Measurements from ENCODE around the gene PANK3.
"Not testable (repeated sequence)": the region's sequence is repeated elsewhere in the genome, so short reads cannot be mapped to it uniquely, and the experiment has no call there.

The PANK3 gene

DNA sequence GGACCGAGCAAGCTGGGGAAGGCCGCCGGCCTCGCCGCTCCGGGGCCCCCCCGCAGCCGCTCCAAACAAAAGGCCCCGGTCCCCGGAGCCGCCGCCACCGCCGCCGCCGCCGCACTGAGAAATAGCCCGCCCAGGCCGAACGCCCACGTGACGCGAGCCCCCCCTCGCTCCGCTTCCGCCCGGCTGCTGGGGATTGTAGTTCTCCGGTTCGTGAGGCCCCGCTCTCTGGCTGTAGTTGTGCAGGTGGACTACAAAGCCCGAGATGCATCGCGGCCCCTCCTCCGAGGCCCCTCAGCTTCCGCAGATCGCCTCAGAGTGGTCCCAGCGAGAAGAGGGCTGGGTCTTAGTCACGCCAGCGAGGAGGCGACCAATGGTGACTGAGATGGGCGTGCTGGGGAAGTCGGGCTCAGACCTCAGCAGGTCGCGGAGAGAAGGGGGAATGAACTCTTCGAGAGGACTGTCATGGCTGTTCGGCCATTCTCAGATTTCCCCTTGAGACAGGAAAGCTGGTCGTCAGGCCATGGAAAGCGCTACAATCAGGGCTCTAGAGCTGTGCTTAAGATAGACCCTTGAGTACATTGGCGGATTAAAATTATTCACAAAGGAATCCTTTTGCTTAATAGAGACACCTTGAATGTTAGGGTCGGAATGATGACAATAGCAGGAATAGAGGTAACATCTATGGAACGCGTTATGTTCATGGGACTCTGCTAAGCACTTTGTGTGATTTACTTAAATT lies 489 bp upstream of the PANK3 start:
- ATAC-seq, result peak; percentile 98
- H3K4me1 Mint-ChIP-seq, result peaks cover 43% of the 10 kb centered on the region
- DNase-seq (ENCODE audit: low spot score in 2 of 2), result peak; percentile 91 to 98
- H3K9me3 Mint-ChIP-seq, result no peaks in the 10 kb centered on the region
- peak overlapping the region; percentile 76 for H3K4me3 Mint-ChIP-seq
- peaks cover 18% of the 10 kb centered on the region for H3K36me3 Mint-ChIP-seq
- peak overlapping the region; percentile 95 for H3K27ac Mint-ChIP-seq

DNA sequence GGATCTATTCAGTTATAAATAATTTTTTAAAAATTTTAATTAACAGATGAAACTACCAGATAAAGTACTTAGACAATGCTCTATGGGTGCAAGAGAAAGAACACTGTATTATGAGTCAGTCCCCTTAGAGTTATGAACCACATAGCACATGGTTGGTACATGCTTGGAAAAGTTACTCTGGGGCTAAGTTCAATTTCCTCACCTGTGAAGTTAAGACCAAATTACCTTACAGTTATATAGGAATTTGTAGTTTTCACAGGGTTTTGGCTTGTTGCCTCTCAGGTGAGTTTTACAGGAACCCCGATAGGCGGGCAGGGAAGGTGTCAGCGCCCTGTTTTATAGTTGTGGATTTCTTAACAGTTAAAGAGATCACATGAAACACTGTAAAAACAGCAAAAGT lies 1.2 kb downstream of the PANK3 start:
- H3K36me3 Mint-ChIP-seq, result peaks cover 18% of the 10 kb centered on the region
- ATAC-seq, result no peak
- H3K4me1 Mint-ChIP-seq, result peaks cover 43% of the 10 kb centered on the region
- peak overlapping the region; percentile 76 for H3K4me3 Mint-ChIP-seq
- peak overlapping the region; percentile 95 for H3K27ac Mint-ChIP-seq
- no peak for DNase-seq (ENCODE audit: low spot score in 2 of 2)
- no peaks in the 10 kb centered on the region for H3K9me3 Mint-ChIP-seq

DNA sequence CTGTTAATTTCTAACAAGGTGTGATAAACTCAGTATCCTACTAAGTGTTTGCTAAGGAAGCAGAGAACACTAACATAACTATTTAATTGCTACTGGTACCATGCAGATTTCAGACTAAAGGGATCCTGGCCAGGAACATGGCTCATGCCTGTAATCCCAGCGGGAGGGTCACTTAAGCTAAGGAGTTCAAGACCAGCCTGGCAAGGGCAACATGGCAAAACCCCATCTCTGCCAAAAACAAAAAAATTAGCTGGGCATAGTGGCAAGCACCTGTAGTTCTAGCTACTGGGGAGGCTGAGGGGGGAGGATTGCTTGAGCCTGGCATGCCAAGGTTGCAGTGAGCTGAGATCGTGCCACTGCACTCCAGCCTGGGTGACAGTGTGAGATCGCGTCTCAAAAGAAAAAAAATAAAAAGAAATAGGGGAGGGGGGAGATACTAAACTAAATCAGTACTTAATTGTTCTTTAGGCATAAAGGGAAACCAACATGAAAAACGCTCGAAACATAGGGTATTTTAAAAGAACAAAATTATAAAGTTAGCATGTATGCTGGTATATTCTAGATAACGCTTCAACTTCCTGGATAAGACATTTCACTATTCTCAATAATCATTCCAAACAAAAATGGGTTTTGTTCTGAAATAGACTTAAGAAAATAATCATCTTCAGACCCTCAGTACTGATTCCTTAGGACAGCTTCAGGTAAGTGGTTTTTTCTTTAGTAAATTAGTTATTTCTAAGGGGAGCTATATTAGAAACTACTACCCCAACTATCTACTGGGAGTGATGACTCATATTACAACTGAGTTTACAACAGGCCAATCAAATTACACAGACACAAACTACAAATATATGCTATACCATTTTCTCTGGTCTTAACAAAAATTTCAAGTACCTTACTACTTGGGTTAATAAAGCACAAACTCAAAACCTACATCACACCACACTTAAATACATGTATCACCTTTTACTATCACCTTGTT lies 3.5 kb downstream of the PANK3 start:
- Mint-ChIP-seq H3K36me3 (peaks cover 29% of the 10 kb centered on the region), H3K9me3 (no peaks in the 10 kb centered on the region), H3K27ac (no peak overlapping the region), H3K4me3 (no peak overlapping the region), H3K4me1 (peaks cover 53% of the 10 kb centered on the region)
- DNase-seq (ENCODE audit: low spot score in 2 of 2) (no peak), ATAC-seq (no peak)

DNA sequence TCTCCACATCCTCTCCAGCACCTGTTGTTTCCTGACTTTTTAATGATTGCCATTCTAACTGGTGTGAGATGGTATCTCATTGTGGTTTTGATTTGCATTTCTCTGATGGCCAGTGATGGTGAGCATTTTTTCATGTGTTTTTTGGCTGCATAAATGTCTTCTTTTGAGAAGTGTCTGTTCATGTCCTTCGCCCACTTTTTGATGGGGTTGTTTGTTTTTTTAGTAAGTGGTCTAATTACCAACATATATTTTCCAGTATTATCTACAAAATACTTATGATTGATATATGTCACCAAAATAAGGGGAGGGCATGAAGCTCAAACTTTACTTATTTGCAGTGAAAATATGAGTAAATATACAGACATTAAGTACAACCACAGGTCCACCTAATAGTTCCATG lies 5.0 kb downstream of the PANK3 start:
- not testable (repeated sequence) for H3K27ac Mint-ChIP-seq; H3K4me3 Mint-ChIP-seq; H3K9me3 Mint-ChIP-seq; ATAC-seq; DNase-seq (ENCODE audit: low spot score in 2 of 2)
- Mint-ChIP-seq H3K4me1 (peaks cover 42% of the 10 kb centered on the region), H3K36me3 (peaks cover 27% of the 10 kb centered on the region)

DNA sequence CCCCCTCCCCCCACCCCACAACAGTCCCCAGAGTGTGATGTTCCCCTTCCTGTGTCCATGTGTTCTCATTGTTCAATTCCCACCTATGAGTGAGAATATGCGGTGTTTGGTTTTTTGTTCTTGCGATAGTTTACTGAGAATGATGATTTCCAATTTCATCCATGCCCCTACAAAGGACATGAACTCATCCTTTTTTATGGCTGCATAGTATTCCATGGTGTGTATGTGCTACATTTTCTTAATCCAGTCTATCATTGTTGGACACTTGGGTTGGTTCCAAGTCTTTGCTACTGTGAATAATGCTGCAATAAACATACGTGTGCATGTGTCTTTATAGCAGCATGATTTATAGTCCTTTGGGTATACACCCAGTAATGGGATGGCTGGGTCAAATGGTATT lies 5.5 kb downstream of the PANK3 start:
- not testable (repeated sequence) for ATAC-seq; DNase-seq (ENCODE audit: low spot score in 2 of 2); H3K27ac Mint-ChIP-seq; H3K4me3 Mint-ChIP-seq; H3K9me3 Mint-ChIP-seq
- Mint-ChIP-seq H3K4me1 (peaks cover 42% of the 10 kb centered on the region), H3K36me3 (peaks cover 32% of the 10 kb centered on the region)

DNA sequence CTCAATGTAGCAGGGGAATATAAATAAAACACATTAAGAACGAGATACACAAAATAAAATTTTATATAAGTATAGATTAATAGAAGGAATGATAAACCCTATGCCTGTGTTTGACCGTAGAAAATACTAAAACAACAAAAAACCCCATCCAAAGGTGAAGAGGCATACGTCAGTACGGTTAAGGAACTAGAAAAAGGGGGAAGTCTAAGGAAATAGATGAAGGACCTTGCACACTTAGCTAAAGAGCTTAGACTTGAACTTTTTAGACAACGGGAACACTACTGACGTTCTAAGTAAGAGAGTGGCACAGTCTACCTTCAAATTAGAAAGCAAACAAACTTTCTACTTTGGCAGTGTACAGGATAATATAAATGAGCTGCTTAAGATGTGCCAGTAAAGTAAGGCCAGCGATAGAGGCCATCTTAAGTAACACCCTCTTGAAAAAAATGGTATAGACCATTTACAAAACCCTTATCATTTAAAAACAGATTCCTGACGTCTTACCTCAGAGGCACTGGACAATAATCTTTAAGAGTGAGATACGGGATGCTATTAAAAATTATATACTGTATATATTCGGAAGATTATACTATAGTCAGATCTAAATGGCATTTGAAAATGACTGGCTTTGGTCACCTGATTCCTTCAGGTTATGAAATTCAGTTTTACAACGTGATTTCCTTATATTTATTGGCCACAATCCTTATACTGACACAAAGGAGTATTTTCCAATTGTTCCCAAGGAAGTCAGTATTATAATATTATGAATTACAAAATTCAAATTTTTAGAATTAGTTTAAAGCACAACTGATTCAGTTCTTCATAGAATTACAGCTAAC lies 8.5 kb downstream of the PANK3 start:
- Mint-ChIP-seq H3K36me3 (peaks cover 50% of the 10 kb centered on the region), H3K4me1 (peaks cover 24% of the 10 kb centered on the region), H3K9me3 (no peaks in the 10 kb centered on the region), H3K27ac (no peak overlapping the region), H3K4me3 (no peak overlapping the region)
- ATAC-seq (no peak), DNase-seq (ENCODE audit: low spot score in 2 of 2) (no peak)

DNA sequence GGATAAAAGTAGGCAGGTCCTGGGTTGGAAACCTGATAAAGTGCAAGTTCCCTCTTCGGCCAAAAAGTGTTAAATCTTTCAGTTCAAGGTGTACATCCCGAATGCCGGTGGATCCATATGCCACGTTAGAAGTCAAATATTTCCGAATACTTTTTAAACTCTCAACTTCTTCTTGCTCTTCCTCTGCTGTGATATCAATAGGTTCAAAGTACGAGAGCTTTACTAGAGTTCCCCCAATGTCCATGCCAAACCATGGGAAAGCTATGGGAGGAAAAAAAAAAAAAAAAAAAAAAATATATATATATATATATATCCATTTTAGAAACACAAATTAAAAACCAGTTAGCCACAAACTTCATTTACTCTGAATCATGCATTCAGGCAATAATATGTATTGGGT lies 10.4 kb downstream of the PANK3 start:
- Mint-ChIP-seq H3K36me3 (peaks cover 70% of the 10 kb centered on the region), H3K27ac (no peak overlapping the region), H3K4me1 (peaks cover 17% of the 10 kb centered on the region), H3K9me3 (no peaks in the 10 kb centered on the region), H3K4me3 (no peak overlapping the region)
- no peak for DNase-seq (ENCODE audit: low spot score in 2 of 2)
- ATAC-seq, result no peak

DNA sequence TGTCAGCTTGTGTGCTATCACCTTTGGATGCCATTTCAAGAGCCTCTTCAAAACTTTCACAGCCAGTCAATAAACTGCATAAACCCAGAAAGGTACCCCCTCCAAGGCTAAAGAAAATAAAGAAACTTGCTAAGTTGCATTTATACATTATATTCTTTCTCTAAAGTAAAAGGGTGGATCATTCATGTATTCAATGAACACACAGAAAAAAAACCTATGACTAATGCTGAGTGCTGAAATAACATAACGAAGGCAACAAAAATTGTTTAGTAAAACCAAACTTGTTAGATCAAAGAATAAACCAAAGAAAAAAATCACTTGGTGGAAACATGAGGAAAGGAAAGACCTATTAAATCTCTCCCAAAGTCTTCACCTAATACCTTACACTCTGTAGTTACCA lies 15.2 kb downstream of the PANK3 start:
- Mint-ChIP-seq H3K4me1 (peaks cover 6% of the 10 kb centered on the region), H3K4me3 (no peak overlapping the region), H3K9me3 (no peaks in the 10 kb centered on the region), H3K27ac (no peak overlapping the region), H3K36me3 (peaks cover 100% of the 10 kb centered on the region)
- no peak for DNase-seq (ENCODE audit: low spot score in 2 of 2)
- ATAC-seq, result no peak

DNA sequence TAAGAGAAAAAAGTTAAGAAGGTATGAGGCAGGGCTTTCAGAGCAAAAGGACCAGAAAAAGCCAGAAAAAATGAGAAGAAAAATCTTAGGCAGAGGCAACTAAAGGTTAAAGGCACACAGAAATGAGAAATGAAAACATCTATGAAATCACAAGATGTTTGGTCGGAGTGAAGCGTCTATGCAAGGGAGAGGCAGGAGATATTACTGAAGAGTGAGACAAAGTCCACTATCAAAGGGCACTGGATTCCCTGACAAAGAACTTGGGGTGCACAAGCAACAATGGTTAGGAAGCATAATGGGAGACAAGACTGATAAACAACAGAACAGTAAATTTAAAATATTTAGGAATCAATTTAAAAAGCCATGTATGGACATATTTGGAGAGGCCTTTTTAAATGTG lies 16.9 kb downstream of the PANK3 start:
- H3K9me3 Mint-ChIP-seq, result no peaks in the 10 kb centered on the region
- ATAC-seq (no peak), DNase-seq (ENCODE audit: low spot score in 2 of 2) (no peak)
- peaks cover 100% of the 10 kb centered on the region for H3K36me3 Mint-ChIP-seq
- no peak overlapping the region for H3K4me3 Mint-ChIP-seq
- peaks cover 2% of the 10 kb centered on the region for H3K4me1 Mint-ChIP-seq
- H3K27ac Mint-ChIP-seq, result no peak overlapping the region

DNA sequence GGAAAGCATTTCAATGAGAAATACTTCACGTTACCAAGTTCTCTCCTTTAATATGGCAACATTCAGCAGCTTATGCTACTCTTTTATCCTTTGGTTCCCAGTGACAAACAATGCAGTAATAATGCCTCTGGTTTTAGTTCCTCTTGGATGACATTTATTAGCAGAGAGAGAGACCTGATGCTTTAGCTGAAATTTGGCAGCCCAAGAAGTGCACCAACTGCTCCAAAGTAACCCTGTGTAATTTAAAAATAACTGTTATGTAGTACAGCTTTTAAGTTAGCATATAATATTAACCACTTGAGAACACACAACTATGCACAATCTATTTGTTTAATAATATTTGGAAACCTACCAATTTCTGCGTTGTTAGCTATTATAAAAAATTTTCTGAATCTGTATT lies 21.8 kb downstream of the PANK3 start:
- H3K9me3 Mint-ChIP-seq, result no peaks in the 10 kb centered on the region

DNA sequence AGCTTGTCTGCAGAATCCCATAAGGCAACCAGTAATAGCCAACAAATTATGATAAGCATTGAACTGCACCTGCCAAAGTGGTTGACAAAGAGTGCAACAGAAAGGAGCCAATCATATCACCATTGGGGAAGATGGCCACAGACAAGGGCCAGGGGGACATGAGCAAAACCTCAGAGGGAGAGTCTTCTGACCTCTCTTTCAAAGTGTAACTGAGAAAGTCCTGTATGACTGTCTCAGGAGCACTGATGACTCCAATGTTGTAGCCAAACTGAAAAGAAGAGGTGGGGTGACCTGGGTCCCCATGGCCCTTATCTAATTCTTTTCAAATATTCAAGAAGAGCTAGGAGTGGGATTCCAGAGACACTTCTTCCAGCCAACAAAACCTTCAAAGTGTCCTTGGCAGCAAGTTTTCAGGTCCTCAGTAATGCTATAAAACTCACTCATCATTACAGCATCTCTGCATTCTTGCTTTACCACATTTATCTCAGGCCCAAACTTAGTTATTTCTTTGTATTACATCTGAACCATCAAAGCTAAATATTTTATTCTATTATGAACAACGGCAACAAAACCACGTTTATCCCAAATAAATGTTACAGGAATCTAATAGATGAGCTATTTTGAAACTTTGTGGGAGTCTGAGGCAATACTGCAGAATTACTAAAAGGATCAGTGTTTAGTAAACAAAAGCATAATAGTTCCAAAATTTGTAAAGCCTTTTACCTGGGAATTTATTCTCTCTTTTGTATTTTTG lies 25.6 kb downstream of the PANK3 start:
- Mint-ChIP-seq H3K9me3 (no peaks in the 10 kb centered on the region), H3K27ac (no peak overlapping the region), H3K4me3 (no peak overlapping the region), H3K4me1 (peaks cover 14% of the 10 kb centered on the region), H3K36me3 (peaks cover 79% of the 10 kb centered on the region)
- peak; percentile 47 for ATAC-seq
- DNase-seq (ENCODE audit: low spot score in 2 of 2), result no peak

More for the DNA sequence above, 21.8 kb downstream of the PANK3 start:
- Mint-ChIP-seq H3K4me3 (no peak overlapping the region), H3K4me1 (peaks cover 10% of the 10 kb centered on the region), H3K27ac (no peak overlapping the region), H3K36me3 (peaks cover 100% of the 10 kb centered on the region)
- DNase-seq (ENCODE audit: low spot score in 2 of 2) (no peak), ATAC-seq (no peak)

DNA sequence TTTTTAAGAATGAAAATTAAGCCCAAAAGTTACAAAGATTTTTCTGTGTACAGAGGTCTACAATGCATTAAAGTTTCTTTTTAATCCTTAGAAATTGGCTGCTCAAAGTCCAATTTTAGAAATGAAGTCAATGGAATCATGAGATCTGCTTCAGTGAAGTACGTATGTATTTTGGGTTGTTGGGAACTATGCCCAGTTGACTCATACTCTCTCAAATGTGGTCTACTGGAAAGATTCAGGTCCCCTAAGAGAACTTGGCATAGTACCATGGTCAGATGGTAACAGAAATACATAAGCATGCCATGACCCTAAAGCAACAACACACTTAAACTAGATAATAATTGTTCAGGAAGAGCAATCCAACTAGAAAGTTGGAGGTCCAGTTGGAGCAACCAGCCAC lies 27.0 kb downstream of the PANK3 start:
- Mint-ChIP-seq H3K27ac (no peak overlapping the region), H3K4me1 (peaks cover 14% of the 10 kb centered on the region), H3K36me3 (peaks cover 65% of the 10 kb centered on the region), H3K9me3 (no peaks in the 10 kb centered on the region), H3K4me3 (no peak overlapping the region)
- no peak for ATAC-seq
- no peak for DNase-seq (ENCODE audit: low spot score in 2 of 2)

DNA sequence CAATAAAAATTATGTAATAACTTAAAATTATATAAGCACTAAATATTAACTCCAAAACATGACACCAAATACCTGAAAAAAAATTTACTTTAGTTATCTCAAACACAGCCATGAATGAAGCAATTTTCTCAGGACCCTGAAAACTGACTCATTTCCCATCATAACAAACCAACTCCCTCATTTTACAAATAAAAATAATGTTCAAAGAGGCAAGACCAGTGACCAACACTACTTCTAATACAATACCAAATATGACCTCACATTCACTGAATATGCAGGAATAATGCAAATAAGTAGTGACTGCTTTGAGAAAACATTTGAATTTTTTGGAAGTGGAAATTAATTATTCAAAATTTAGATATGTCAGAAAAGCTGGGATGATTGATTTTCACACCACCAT lies 28.5 kb downstream of the PANK3 start:
- no peak overlapping the region for H3K27ac Mint-ChIP-seq
- H3K9me3 Mint-ChIP-seq, result no peaks in the 10 kb centered on the region
- H3K36me3 Mint-ChIP-seq, result peaks cover 50% of the 10 kb centered on the region
- ATAC-seq (no peak), DNase-seq (ENCODE audit: low spot score in 2 of 2) (no peak)
- H3K4me1 Mint-ChIP-seq, result peaks cover 14% of the 10 kb centered on the region
- no peak overlapping the region for H3K4me3 Mint-ChIP-seq

DNA sequence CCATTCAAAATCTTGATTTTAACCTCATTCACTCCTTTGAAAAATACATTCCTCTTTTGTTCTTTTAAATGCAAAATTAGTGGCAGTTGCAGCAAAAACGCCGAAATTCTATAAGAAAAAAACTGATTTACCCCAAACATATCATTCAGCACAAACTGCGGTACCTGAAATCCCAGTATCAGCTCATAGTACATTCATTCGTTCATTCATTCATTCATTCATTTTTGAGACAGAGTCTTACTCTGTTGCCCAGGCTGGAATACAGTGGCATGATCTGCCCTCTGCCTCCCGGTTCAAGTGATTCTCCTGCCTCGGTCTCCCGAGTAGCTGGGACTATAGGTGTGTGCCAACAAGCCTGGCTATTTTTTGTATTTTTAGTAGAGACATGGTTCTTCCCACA lies 29.6 kb downstream of the PANK3 start:
- Mint-ChIP-seq H3K4me3 (no peak overlapping the region), H3K9me3 (no peaks in the 10 kb centered on the region), H3K4me1 (peaks cover 14% of the 10 kb centered on the region), H3K36me3 (peaks cover 39% of the 10 kb centered on the region), H3K27ac (no peak overlapping the region)
- no peak for ATAC-seq
- no peak for DNase-seq (ENCODE audit: low spot score in 2 of 2)

Measured in stimulated activated effector memory CD8-positive, alpha-beta T cell treated with anti-CD3 and anti-CD28 coated beads, Interleukin-12 subunit alpha, Interleukin-12 subunit beta, amount 100 ng/mL, for 72 hours (primary cell).